K562 (cell line): ENCODE data around the gene ZNF814. TPM values are rescaled to one million over a fixed set of nuclear protein-coding genes. Genes with fewer than 3 reads are reported as not detected.
"Not testable (repeated sequence)": the region's sequence is repeated elsewhere in the genome, so short reads cannot be mapped to it uniquely, and the experiment has no call there.

Source experiments
- ATAC-seq: fragments of 200-7000 bp; cut with Tn5 transposase; 3 replicates; pipeline ENCODE4 v1.9.1; 2020; ENCODE audit warnings: moderate library complexity
- BruUV-seq: library from RNA; stranded (reverse); fragments of 400-500 nt; replicated peaks from 2 replicates; lab custom pipeline; 2021; lab: Mats Ljungman, UMichigan
- CTCF ChIA-PET: fragments of 300-600 bp; formaldehyde crosslinking; extraction: SDS; loops from one replicate; lab custom pipeline; 2021; ENCODE audit warnings: low intra/inter-chr PET ratio; lab: Yijun Ruan, JAX
- POLR2A ChIA-PET: fragments of 300-600, 350-650 bp; sonication (Branson Sonifier 250); formaldehyde crosslinking; extraction: SDS; loops from one replicate; lab custom pipeline; 2021; ENCODE audit warnings: antibody characterized with exemption, inconsistent platforms; lab: Yijun Ruan, JAX
- DNase-seq, 4 experiments: peaks; one replicate each; pipeline versions ENCODE4 v3.0.0 to v3.0.0-alpha.2; 2011 to 2018; ENCODE audit warnings: low spot score in 3 of 4, mixed read lengths in 3 of 4; ENCODE audit errors: extremely low read depth in 1 of 4
- FAIRE-seq: peaks from 2 replicates; lab custom pipeline; 2011; peaks lifted over from hg19 to GRCh38; lab: Jason Lieb, UNC
- H2AFZ ChIP-seq: 2 replicates; pipeline ENCODE4 v1.6.0; 2011; ENCODE audit warnings: low read depth, low read length, control low read depth, inconsistent platforms
- H3K27ac ChIP-seq: fragments of 200-600 bp; 3 replicates; pipeline ENCODE4 v1.8.0; 2011; ENCODE audit warnings: low read depth, mild to moderate bottlenecking, control low read depth, inconsistent platforms, low read length, moderate library complexity, mixed read lengths; ENCODE audit errors: extremely low read depth
- H3K27me3 ChIP-seq, 2 experiments: fragments of 300-600 bp in 1 of 2; 2 replicates in 1 of 2; 3 replicates in 1 of 2; pipeline versions ENCODE4 v1.6.0 to v1.8.0; 2011; ENCODE audit warnings: inconsistent platforms in 2 of 2, low read length in 2 of 2, mild to moderate bottlenecking in 1 of 2, mixed read lengths in 1 of 2, moderate library complexity in 1 of 2; ENCODE audit not compliant: control insufficient read depth in 2 of 2, insufficient read depth in 2 of 2
- H3K36me3 ChIP-seq: fragments of 300-600 bp; 3 replicates; pipeline ENCODE4 v1.8.0; 2011; ENCODE audit warnings: mild to moderate bottlenecking, low read length, inconsistent platforms; ENCODE audit not compliant: control insufficient read depth, insufficient read depth
- H3K4me1 ChIP-seq, 2 experiments: fragments of 200-600 bp in 1 of 2; replicated peaks in 1 of 2; 2 replicates in 1 of 2; 3 replicates in 1 of 2; pipeline versions ENCODE4 v1.5.1 to v1.8.0; 2011; ENCODE audit warnings: inconsistent platforms in 2 of 2, low read length in 2 of 2, mild to moderate bottlenecking in 1 of 2, mixed read lengths in 1 of 2, moderate library complexity in 1 of 2; ENCODE audit not compliant: control insufficient read depth in 2 of 2, insufficient read depth in 2 of 2
- H3K4me2 ChIP-seq: 2 replicates; pipeline ENCODE4 v1.6.1; 2011; ENCODE audit warnings: low read length, control low read depth, inconsistent platforms, mixed read lengths; ENCODE audit not compliant: insufficient read depth
- H3K4me3 ChIP-seq: fragments of 200-600 bp; sonication (generic), shearing (Covaris generic); 2 replicates; pipeline ENCODE4 v1.5.1; 2016; ENCODE audit warnings: control low read depth, inconsistent platforms
- H3K79me2 ChIP-seq: fragments of 200-600 bp; 3 replicates; pipeline ENCODE4 v1.8.0; 2011; ENCODE audit warnings: low read length, inconsistent platforms; ENCODE audit not compliant: control insufficient read depth, insufficient read depth
- H3K9ac ChIP-seq, 2 experiments: 2 replicates each; pipeline versions ENCODE4 v1.6.0 to v1.6.1; 2011; ENCODE audit warnings: low read depth in 2 of 2, low read length in 2 of 2, control low read depth in 1 of 2, inconsistent platforms in 1 of 2, mild to moderate bottlenecking in 1 of 2, mixed read lengths in 1 of 2; ENCODE audit not compliant: insufficient read depth in 1 of 2
- H3K9me1 ChIP-seq: one replicate; pipeline ENCODE4 v1.6.0; 2011; ENCODE audit warnings: inconsistent platforms, mild to moderate bottlenecking, low read length, moderate library complexity; ENCODE audit not compliant: control insufficient read depth, insufficient read depth
- H3K9me3 ChIP-seq: replicated peaks from 2 replicates; pipeline ENCODE4 v1.5.1; 2011; ENCODE audit warnings: low read depth, low read length, inconsistent platforms; ENCODE audit not compliant: control insufficient read depth, insufficient read depth
- H4K20me1 ChIP-seq: replicated peaks from 2 replicates; pipeline ENCODE4 v1.6.1; 2011; ENCODE audit warnings: low read length, inconsistent platforms, mixed read lengths; ENCODE audit not compliant: control insufficient read depth, insufficient read depth
- BCOR ChIP-seq: fragments of 450-650 bp; IDR thresholded peaks from 2 replicates; pipeline ENCODE4 v1.6.1; 2016
- E2F3 ChIP-seq: fragments of 250-450 bp; sonication (Bioruptor Pico); IDR thresholded peaks from 2 replicates; pipeline ENCODE4 v1.4.0; 2020; ENCODE audit warnings: mild to moderate bottlenecking
- JUND ChIP-seq, 2 experiments: IDR thresholded peaks; 2 replicates in 1 of 2; 3 replicates in 1 of 2; pipeline ENCODE4 v1.6.1; 2011; ENCODE audit warnings: borderline replicate concordance in 2 of 2, low read depth in 2 of 2, low read length in 2 of 2, improper control_type of control experiment in 1 of 2, missing biosample characterization in 1 of 2, missing genetic modification characterization in 1 of 2, missing genetic modification reagents in 1 of 2
- MTA2 ChIP-seq: fragments of 450-650 bp; IDR thresholded peaks from 2 replicates; pipeline ENCODE4 v1.6.1; 2016; ENCODE audit warnings: low read depth
- NFIC ChIP-seq: fragments of 450-650 bp; IDR thresholded peaks from 2 replicates; pipeline ENCODE4 v1.6.1; 2017; ENCODE audit warnings: mild to moderate bottlenecking, inconsistent platforms
- PHB ChIP-seq: fragments of 250-450 bp; sonication (Bioruptor Pico); IDR thresholded peaks from 2 replicates; pipeline ENCODE4 v1.5.0; 2021
- SAFB ChIP-seq: fragments of 200-400 bp; formaldehyde crosslinking; IDR thresholded peaks from 2 replicates; pipeline ENCODE4 v1.6.1; 2017; ENCODE audit warnings: low read depth, low read length, borderline replicate concordance
- ZKSCAN1 ChIP-seq: fragments of 150-350 bp; IDR thresholded peaks from 2 replicates; pipeline ENCODE4 v1.6.1; 2016; ENCODE audit warnings: low read depth, low read length
- ZNF551 ChIP-seq: fragments of 250-450 bp; sonication (Bioruptor Pico); IDR thresholded peaks from 2 replicates; pipeline ENCODE4 v1.5.0; 2021; ENCODE audit warnings: mild to moderate bottlenecking, moderate library complexity
- WGBS: fragments of 100-300 bp; shearing (Covaris generic); methylation state at CpG from one replicate; pipeline ENCODE4 v1.1.6; 2016; ENCODE audit warnings: low coverage, mixed read lengths; ENCODE audit not compliant: insufficient coverage; ENCODE audit errors: missing lambda C conversion rate; 5-methylcytosine and 5-hydroxymethylcytosine counted together
- in situ Hi-C: fragments of 300-500 bp; cut with MboI; formaldehyde crosslinking; loops from 4 replicates; pipeline ENCODE4 v1.15.0; 2018; ENCODE audit warnings: inconsistent platforms, mixed read lengths
- intact Hi-C: fragments of 100-400 bp; cut with micrococcal nuclease; formaldehyde crosslinking; loops from 2 replicates; pipeline ENCODE4 v1.14.2; 2022
- polyA plus RNA-seq, 8 experiments: library from polyadenylated mRNA; depleted of rRNA in 4 of 8; stranded (reverse) in 5 of 8; unstranded in 3 of 8; fragments of >200 nt; fragmentation: Nextera tagmentation in 2 of 8; fragmentation: Illumina TruSeq in 1 of 8; extraction: Ambion mirVana in 2 of 8; extraction: Trizol in 1 of 8; gene quantifications; 2 replicates each; pipeline versions ENCODE4 v1.2.1 to v1.2.3, GENCODE V29; 2011 to 2014; ENCODE audit warnings: inconsistent platforms in 1 of 8, missing spikeins in 1 of 8
- total RNA-seq, 7 experiments: library from RNA; depleted of rRNA in 6 of 7; stranded (reverse); fragments of >200 nt in 6 of 7; fragmentation: Illumina TruSeq in 2 of 7; extraction: Trizol in 2 of 7; gene quantifications; 2 replicates each; pipeline versions ENCODE4 v1.2.1 to v1.2.3, GENCODE V29; 2011 to 2021; ENCODE audit warnings: low replicate concordance in 1 of 7
- TF ChIP-seq, protein P1 (sequence below): sonication (generic); formaldehyde crosslinking; IDR thresholded peaks from 2 replicates; pipeline ENCODE4 v1.8.0; 2022; ENCODE audit warnings: mild to moderate bottlenecking, missing genetic modification reagents, borderline replicate concordance

ZNF814 gene
- total and polyA plus RNA-seq, 9 of the 15 experiments (the other 6 are each of a cell fraction or from before 2014, with no cell fraction given), result 0.42 to 3.5 (median 1.9) TPM

DNA sequence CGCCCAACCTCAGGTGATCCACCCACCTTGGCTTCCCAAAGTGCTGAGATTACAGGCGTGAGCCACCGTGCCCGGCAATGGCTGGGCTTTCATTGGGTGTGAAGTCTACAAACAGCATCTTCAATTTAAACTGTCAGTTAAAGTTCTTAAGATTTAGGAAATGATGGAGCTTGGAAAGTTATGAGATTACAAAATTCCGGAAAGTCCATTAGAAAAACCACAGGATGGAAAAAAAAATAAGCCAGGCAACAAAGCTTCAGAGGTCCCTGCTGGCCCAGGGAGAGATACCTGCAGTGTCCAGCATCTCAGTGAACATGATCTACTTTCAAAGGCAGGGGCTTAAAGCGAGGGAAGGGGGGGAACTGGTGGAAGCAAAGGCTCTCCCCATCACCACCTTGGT lies 63.3 kb downstream of the ZNF814 start (continued):
- no peak for TF ChIP-seq JUND (IDR thresholded peaks at IDR 0.05; ENCODE audit: borderline replicate concordance, low read depth, low read length)
- no peak for TF ChIP-seq JUND (tag; IDR thresholded peaks at IDR 0.05; ENCODE audit: borderline replicate concordance, low read depth, low read length)
- no peak for TF ChIP-seq MTA2
- no peak for TF ChIP-seq SAFB
- no peak for TF ChIP-seq NFIC
- TF ChIP-seq BCOR, result no peak
- no peak for TF ChIP-seq ZKSCAN1
- TF ChIP-seq PHB (CRISPR knock-in tag), result no peak
- TF ChIP-seq, protein P1, sequence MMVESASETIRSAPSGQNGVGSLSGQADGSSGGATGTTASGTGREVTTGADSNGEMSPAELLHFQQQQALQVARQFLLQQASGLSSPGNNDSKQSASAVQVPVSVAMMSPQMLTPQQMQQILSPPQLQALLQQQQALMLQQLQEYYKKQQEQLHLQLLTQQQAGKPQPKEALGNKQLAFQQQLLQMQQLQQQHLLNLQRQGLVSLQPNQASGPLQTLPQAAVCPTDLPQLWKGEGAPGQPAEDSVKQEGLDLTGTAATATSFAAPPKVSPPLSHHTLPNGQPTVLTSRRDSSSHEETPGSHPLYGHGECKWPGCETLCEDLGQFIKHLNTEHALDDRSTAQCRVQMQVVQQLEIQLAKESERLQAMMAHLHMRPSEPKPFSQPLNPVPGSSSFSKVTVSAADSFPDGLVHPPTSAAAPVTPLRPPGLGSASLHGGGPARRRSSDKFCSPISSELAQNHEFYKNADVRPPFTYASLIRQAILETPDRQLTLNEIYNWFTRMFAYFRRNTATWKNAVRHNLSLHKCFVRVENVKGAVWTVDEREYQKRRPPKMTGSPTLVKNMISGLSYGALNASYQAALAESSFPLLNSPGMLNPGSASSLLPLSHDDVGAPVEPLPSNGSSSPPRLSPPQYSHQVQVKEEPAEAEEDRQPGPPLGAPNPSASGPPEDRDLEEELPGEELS (CRISPR knock-in tag), result no peak
- TF ChIP-seq E2F3, result no peak
- TF ChIP-seq ZNF551 (CRISPR knock-in tag), result no peak

DNA sequence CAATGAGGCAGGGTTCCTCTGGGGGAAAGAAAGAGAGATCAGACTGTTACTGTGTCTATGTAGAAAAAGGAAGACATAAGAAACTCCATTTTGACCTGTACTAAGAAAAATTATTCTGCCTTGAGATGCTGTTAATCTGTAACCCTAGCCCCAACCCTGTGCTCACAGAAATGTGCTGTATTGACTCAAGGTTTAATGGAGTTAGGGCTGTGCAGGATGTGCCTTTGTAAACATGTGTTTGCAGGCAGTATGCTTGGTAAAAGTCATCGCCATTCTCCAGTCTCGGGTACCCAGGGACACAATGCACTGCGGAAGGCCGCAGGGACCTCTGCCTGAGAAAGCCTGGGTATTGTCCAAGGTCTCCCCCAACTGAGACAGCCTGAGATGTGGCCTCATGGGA lies 65.2 kb downstream of the ZNF814 start:
- H3K9me3 ChIP-seq, POLR2A ChIA-PET, H2AFZ ChIP-seq, H3K9me1 ChIP-seq, H4K20me1 ChIP-seq, H3K9ac ChIP-seq, H3K4me2 ChIP-seq, FAIRE-seq, in situ Hi-C loops, H3K27ac ChIP-seq, ATAC-seq, H3K4me1 ChIP-seq, DNase-seq, H3K4me3 ChIP-seq, BruUV-seq, H3K27me3 ChIP-seq, CTCF ChIA-PET, intact Hi-C loops: not testable (repeated sequence)
- 91% methylated on average over 4 of the region's 4 CpGs for WGBS
- Histone ChIP-seq H3K36me3 (peaks cover 65% of the 10 kb centered on the region), H3K79me2 (peaks cover 86% of the 10 kb centered on the region)

DNA sequence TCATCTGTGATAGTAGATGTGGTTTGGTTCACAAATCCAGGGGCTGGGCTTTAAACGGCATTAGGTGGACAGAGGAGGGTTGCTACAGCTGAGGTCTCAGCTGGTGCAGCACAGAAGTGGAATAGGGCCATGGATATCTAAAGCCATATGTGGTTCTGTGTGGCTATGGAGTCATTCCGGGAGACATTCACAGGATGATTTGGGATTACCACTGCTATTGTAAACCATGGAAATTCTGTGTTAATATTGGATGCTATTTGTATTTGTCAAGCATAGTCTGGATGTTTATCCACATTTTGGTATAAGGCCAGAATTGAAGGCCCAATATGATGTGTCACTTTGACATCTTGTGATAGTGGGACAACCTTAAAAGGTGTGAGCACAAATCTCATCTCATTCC lies 65.7 kb downstream of the ZNF814 start:
- Histone ChIP-seq H3K36me3 (peaks cover 65% of the 10 kb centered on the region), H3K79me2 (peaks cover 85% of the 10 kb centered on the region)
- H3K4me1 ChIP-seq, intact Hi-C loops, H3K27ac ChIP-seq, DNase-seq, H4K20me1 ChIP-seq, FAIRE-seq, POLR2A ChIA-PET, BruUV-seq, H2AFZ ChIP-seq, H3K4me2 ChIP-seq, H3K9ac ChIP-seq, H3K9me3 ChIP-seq, H3K27me3 ChIP-seq, in situ Hi-C loops, H3K4me3 ChIP-seq, CTCF ChIA-PET, ATAC-seq, H3K9me1 ChIP-seq: not testable (repeated sequence)
- WGBS, result 100% methylated on average over 1 of the region's 2 CpGs
